ENCODE results near the gene SYNPR.

DNA sequence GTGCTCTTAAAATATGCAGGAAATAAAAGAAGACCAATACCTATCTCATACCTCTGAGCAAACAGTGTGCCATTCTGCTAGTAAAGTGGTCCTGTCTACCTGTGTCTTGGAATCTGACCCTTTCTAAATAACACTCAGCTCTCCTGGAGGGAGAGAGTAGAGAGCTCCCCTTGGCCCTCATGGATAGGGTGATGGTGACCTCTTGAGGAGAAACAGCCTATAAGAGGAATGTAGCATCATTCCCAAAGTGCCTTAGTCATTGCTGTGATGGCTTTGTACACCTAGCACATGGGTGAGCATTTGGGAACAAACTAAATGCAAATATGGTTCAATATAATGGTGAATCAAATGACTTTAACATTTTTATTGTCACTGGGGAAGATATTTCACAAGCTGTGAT, 384.4 kb downstream of the SYNPR start:
- TF ChIP-seq POLR2A (IDR thresholded peaks at IDR 0.05) (no peak), POLR2AphosphoS5 (IDR thresholded peaks at IDR 0.05) (no peak)
- TF ChIP-seq, protein P1, sequence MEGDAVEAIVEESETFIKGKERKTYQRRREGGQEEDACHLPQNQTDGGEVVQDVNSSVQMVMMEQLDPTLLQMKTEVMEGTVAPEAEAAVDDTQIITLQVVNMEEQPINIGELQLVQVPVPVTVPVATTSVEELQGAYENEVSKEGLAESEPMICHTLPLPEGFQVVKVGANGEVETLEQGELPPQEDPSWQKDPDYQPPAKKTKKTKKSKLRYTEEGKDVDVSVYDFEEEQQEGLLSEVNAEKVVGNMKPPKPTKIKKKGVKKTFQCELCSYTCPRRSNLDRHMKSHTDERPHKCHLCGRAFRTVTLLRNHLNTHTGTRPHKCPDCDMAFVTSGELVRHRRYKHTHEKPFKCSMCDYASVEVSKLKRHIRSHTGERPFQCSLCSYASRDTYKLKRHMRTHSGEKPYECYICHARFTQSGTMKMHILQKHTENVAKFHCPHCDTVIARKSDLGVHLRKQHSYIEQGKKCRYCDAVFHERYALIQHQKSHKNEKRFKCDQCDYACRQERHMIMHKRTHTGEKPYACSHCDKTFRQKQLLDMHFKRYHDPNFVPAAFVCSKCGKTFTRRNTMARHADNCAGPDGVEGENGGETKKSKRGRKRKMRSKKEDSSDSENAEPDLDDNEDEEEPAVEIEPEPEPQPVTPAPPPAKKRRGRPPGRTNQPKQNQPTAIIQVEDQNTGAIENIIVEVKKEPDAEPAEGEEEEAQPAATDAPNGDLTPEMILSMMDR (IDR thresholded peaks at IDR 0.05), result no peak
